Neural cell (in vitro differentiated cells): Measurements from ENCODE around the gene ACD. TPM values are rescaled to one million over a fixed set of nuclear protein-coding genes. Genes with fewer than 3 reads are reported as not detected.

Experiments
- H2AFZ ChIP-seq: fragments of 200-600, 300-800 bp; sonication (generic), shearing (Covaris generic); 2 replicates; pipeline ENCODE4 v1.6.0; 2014; ENCODE audit warnings: low read depth, mild to moderate bottlenecking, antibody characterized with exemption, low read length, moderate library complexity
- H3F3A ChIP-seq: fragments of 200-600 bp; shearing (Covaris generic); 2 replicates; pipeline ENCODE4 v1.6.1; 2016; ENCODE audit warnings: mild to moderate bottlenecking, moderate library complexity, mixed read lengths, antibody characterized with exemption, low read length; ENCODE audit not compliant: insufficient read depth, poor library complexity, severe bottlenecking
- H3K27ac ChIP-seq: fragments of 200-600, 300-800 bp; sonication (generic), shearing (Covaris generic); 2 replicates; pipeline ENCODE4 v1.5.1; 2014; ENCODE audit warnings: mild to moderate bottlenecking, low read length, moderate library complexity
- H3K27me3 ChIP-seq: fragments of 300-800, 200-600 bp; sonication (generic), shearing (Covaris generic); 2 replicates; pipeline ENCODE4 v1.6.0; 2014; ENCODE audit warnings: mild to moderate bottlenecking, low read depth, low read length, moderate library complexity; ENCODE audit not compliant: insufficient read depth
- H3K36me3 ChIP-seq: fragments of 300-800, 200-600 bp; sonication (generic), shearing (Covaris generic); 2 replicates; pipeline ENCODE4 v1.5.1; 2014; ENCODE audit warnings: mild to moderate bottlenecking, antibody characterized with exemption, low read length, moderate library complexity; ENCODE audit not compliant: insufficient read depth
- H3K4me2 ChIP-seq: fragments of 300-800, 200-600 bp; sonication (generic), shearing (Covaris generic); 2 replicates; pipeline ENCODE4 v1.6.0; 2014; ENCODE audit warnings: mild to moderate bottlenecking, low read length
- H3K4me3 ChIP-seq: fragments of 300-800, 200-600 bp; sonication (generic), shearing (Covaris generic); 2 replicates; pipeline ENCODE4 v1.5.1; 2014; ENCODE audit warnings: mild to moderate bottlenecking, low read length, moderate library complexity
- H3K79me2 ChIP-seq: fragments of 200-600 bp; shearing (Covaris generic); replicated peaks from 2 replicates; pipeline ENCODE4 v1.6.0; 2014; ENCODE audit warnings: mild to moderate bottlenecking, low read length, moderate library complexity; ENCODE audit not compliant: insufficient read depth
- H3K9ac ChIP-seq: fragments of 300-800, 200-600 bp; sonication (generic), shearing (Covaris generic); 2 replicates; pipeline ENCODE4 v1.6.1; 2016; ENCODE audit warnings: mild to moderate bottlenecking, low read length, mixed read lengths
- H3K9me2 ChIP-seq: fragments of 200-600 bp; shearing (Covaris generic); 2 replicates; pipeline ENCODE4 v1.6.1; 2016; ENCODE audit warnings: mild to moderate bottlenecking, low read length, mixed read lengths; ENCODE audit not compliant: insufficient read depth
- H3K9me3 ChIP-seq: fragments of 200-600, 300-800 bp; sonication (generic), shearing (Covaris generic); 2 replicates; pipeline ENCODE4 v1.6.1; 2016; ENCODE audit warnings: mild to moderate bottlenecking, mixed run types, low read length, moderate library complexity, mixed read lengths
- H4K20me1 ChIP-seq: fragments of 200-600 bp; shearing (Covaris generic); 2 replicates; pipeline ENCODE4 v1.6.1; 2016; ENCODE audit warnings: mild to moderate bottlenecking, mixed run types; ENCODE audit not compliant: insufficient read depth
- CTCF ChIP-seq: fragments of 450-650 bp; IDR thresholded peaks from 2 replicates; pipeline ENCODE4 v1.5.1; 2014; ENCODE audit warnings: antibody characterized with exemption, mild to moderate bottlenecking, moderate library complexity; ENCODE audit not compliant: poor library complexity, severe bottlenecking
- EP300 ChIP-seq: fragments of 450-650 bp; conservative IDR thresholded peaks from 2 replicates; pipeline ENCODE4 v1.6.1; 2014; ENCODE audit warnings: antibody characterized with exemption, mild to moderate bottlenecking, moderate library complexity; ENCODE audit not compliant: poor library complexity, severe bottlenecking
- EZH2 ChIP-seq: fragments of 200-600, 300-800 bp; shearing (Covaris generic), sonication (generic); IDR thresholded peaks from 2 replicates; pipeline ENCODE4 v1.6.1; 2014; ENCODE audit warnings: antibody characterized with exemption, low read length, borderline replicate concordance, mild to moderate bottlenecking; ENCODE audit not compliant: insufficient read depth, poor library complexity, severe bottlenecking
- MXI1 ChIP-seq: fragments of 450-650 bp; conservative IDR thresholded peaks from 2 replicates; pipeline ENCODE4 v1.6.1; 2014; ENCODE audit warnings: antibody characterized with exemption, mild to moderate bottlenecking; ENCODE audit not compliant: poor library complexity, severe bottlenecking
- POLR2AphosphoS5 ChIP-seq: IDR thresholded peaks from 2 replicates; pipeline ENCODE4 v1.6.1; 2012
- RAD21 ChIP-seq: fragments of 450-650 bp; conservative IDR thresholded peaks from 2 replicates; pipeline ENCODE4 v1.6.1; 2014; ENCODE audit warnings: antibody characterized with exemption, mild to moderate bottlenecking, moderate library complexity
- REST ChIP-seq: IDR thresholded peaks from 2 replicates; pipeline ENCODE4 v1.6.1; 2012; ENCODE audit warnings: borderline replicate concordance
- SMC3 ChIP-seq: fragments of 450-650 bp; conservative IDR thresholded peaks from 2 replicates; pipeline ENCODE4 v1.6.1; 2014; ENCODE audit warnings: antibody characterized with exemption, mild to moderate bottlenecking, moderate library complexity; ENCODE audit not compliant: poor library complexity
- TAF1 ChIP-seq: IDR thresholded peaks from 2 replicates; pipeline ENCODE4 v1.6.1; 2012; ENCODE audit warnings: low read depth
- polyA plus RNA-seq: library from polyadenylated mRNA; depleted of rRNA; stranded (reverse); fragments of >200 nt; gene quantifications from 2 replicates; pipeline ENCODE4 v1.2.3, GENCODE V29; 2014

Gene ACD
- polyA plus RNA-seq, 1 donor from 2014 or later: 98.6 TPM

GRCh38 chr16:67649494-67649931 lies 10.5 kb downstream of the ACD start:
- Histone ChIP-seq H3K27ac (no peak overlapping the region), H3K4me2 (no peak overlapping the region), H3K36me3 (no peaks in the 10 kb centered on the region), H3K4me3 (no peak overlapping the region), H3F3A (no peaks in the 10 kb centered on the region), H2AFZ (no peak overlapping the region), H3K79me2 (no peaks in the 10 kb centered on the region), H3K9ac (no peak overlapping the region), H3K9me3 (no peaks in the 10 kb centered on the region), H4K20me1 (no peaks in the 10 kb centered on the region), H3K27me3 (peaks cover 53% of the 10 kb centered on the region), H3K9me2 (no peaks in the 10 kb centered on the region)
- TF ChIP-seq EP300: no peak
- TF ChIP-seq RAD21: no peak
- no peak for TF ChIP-seq EZH2
- no peak for TF ChIP-seq TAF1
- no peak for TF ChIP-seq MXI1
- no peak for TF ChIP-seq SMC3
- no peak for TF ChIP-seq CTCF
- no peak for TF ChIP-seq REST
- no peak for TF ChIP-seq POLR2AphosphoS5

GRCh38 chr16:67648764-67649407 lies 11.2 kb downstream of the ACD start:
- Histone ChIP-seq H3K27ac (no peak overlapping the region), H3K4me2 (no peak overlapping the region), H3F3A (no peaks in the 10 kb centered on the region), H3K9ac (no peak overlapping the region), H3K9me3 (no peaks in the 10 kb centered on the region), H3K4me3 (no peak overlapping the region), H3K79me2 (no peaks in the 10 kb centered on the region), H3K36me3 (no peaks in the 10 kb centered on the region), H2AFZ (no peak overlapping the region), H3K27me3 (peaks cover 55% of the 10 kb centered on the region), H3K9me2 (no peaks in the 10 kb centered on the region), H4K20me1 (no peaks in the 10 kb centered on the region)
- TF ChIP-seq EP300: no peak
